Measurements from ENCODE around the gene GPR39. TPM values are rescaled to one million over a fixed set of nuclear protein-coding genes. Genes with fewer than 3 reads are reported as not detected.

Gene GPR39
- total RNA-seq, 2 experiments from 2014 or later: not detected

DNA sequence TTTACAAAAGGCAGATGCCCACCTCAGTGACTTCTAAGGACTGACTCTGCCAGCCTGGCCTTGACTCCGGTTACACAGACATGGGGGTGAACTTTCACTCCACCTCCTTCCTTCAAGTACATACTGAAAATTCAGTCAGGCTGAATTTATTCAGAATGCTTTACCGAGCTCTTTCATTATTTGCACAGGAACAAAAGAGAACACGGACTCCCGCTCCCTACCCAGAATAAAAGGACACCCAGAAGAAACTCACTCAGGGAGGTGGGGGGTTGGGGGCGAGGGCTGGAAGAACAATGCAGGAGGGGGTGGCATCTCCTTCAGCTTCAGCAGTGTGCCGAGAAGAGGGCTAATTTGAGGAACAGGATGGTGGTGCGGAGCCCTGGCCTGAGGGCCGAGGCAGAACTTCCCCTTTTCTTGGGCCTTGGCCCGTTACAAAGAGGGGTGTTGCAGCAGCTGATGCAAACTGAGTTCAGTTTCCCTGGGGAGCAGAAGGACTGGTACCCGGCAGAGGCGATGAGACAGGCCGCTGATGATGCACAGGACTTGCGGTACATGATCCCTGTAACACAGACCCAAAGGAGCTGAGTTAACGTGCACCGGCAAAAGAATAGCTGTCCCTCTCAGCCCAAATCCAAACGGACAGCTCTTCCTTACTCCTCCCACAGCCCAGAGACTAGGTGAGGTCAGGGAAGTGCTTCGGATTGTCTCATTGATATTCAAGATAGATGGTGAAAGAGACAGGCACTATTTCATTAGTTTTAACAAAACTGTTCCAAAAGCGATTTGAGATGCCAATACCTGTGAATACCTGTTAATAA, 229.3 kb downstream of the GPR39 start:
- TF ChIP-seq, protein P1, sequence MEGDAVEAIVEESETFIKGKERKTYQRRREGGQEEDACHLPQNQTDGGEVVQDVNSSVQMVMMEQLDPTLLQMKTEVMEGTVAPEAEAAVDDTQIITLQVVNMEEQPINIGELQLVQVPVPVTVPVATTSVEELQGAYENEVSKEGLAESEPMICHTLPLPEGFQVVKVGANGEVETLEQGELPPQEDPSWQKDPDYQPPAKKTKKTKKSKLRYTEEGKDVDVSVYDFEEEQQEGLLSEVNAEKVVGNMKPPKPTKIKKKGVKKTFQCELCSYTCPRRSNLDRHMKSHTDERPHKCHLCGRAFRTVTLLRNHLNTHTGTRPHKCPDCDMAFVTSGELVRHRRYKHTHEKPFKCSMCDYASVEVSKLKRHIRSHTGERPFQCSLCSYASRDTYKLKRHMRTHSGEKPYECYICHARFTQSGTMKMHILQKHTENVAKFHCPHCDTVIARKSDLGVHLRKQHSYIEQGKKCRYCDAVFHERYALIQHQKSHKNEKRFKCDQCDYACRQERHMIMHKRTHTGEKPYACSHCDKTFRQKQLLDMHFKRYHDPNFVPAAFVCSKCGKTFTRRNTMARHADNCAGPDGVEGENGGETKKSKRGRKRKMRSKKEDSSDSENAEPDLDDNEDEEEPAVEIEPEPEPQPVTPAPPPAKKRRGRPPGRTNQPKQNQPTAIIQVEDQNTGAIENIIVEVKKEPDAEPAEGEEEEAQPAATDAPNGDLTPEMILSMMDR (IDR thresholded peaks at IDR 0.05): no peak
- POLR2A ChIA-PET: no interaction called here
- H3K27ac Mint-ChIP-seq: no peak overlapping the region

DNA sequence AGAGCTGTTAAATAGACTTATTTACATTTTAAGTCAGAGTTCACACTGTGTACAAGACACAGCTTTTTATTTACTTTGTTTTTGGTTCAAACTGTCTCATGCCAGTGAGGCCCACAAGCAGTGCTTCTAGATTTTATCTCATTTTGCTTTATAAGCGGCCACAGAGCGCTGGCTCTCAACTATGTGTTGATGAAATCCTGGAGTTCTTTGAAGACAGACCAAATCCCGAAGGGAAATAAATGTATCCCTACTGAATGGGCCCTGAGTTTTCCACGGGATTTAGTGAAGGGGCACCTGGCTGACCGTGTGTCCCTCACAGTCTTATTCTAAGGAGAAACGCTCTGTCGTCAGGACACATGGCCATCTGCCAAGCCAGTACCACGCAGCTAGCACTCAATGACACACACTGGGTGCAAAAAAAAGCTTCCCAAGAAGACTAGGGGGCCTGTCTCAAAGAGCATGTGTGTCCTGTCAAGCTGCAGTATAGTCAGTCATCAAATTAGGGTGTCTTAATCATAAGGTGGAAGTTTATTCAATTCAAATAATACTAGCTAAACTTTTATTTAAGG, 230.0 kb downstream of the GPR39 start:
- TF ChIP-seq, protein P1 (IDR thresholded peaks at IDR 0.05): no peak

More for the DNA sequence above, 229.3 kb downstream of the GPR39 start:
- intact Hi-C loops (cut with micrococcal nuclease): no loop called here
- Mint-ChIP-seq H3K27me3 (peaks cover 2% of the 10 kb centered on the region), H3K36me3 (ENCODE audit: low read depth) (no peaks in the 10 kb centered on the region), H3K4me3 (no peak overlapping the region), H3K4me1 (ENCODE audit: low read depth) (no peaks in the 10 kb centered on the region), H3K9me3 (no peaks in the 10 kb centered on the region)
- CTCF ChIA-PET: no interaction called here
- DNase-seq (no peak), ATAC-seq (no peak)

DNA sequence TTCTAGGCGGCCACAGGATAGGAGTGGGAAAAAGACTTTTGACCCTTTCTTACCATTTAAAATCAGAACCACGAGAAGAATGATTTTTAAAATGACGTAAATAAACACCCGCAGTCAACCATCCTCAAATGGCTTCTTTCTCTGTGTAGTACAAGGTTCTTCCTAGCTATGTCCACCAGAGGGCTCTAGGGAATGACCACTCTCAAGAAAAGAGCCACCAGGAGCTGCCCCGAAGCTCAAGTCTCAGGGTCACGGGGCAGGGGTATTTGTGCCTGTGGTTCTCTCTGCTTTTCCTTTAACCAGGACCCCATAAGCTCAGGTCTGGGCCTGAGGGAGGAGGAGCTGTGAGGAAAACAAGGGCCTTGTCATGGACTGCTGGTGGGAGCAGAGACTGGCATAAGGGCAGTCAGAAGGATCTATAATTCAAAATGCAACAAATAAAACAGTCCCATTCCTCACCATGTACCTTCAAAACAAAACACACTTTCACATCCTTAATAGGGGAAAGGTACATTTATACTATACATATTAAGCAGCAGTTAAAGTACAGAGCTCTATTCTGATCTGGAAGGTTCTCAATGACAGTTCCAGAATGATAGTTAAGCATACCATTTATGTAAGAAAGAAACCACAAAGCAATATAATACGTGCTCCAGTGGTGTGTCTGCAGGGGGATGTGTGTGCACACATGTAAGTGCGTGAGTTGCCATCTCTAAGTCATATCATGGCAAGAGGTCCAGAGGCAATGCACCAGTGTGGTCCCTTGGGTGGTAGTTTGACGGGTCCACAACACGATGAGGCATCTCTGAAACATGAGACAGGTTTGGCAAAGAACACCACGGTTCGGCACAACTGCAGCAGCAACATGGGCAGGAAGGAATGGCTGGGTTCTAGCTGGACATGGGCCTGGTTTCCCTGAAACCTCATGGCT, 234.8 kb downstream of the GPR39 start:
- intact Hi-C loops (cut with micrococcal nuclease): no loop called here
- H3K27ac Mint-ChIP-seq: no peak overlapping the region
- no peaks in the 10 kb centered on the region for H3K9me3 Mint-ChIP-seq
- no peaks in the 10 kb centered on the region for H3K36me3 Mint-ChIP-seq (ENCODE audit: low read depth)
- no peak for DNase-seq
- peaks cover 2% of the 10 kb centered on the region for H3K27me3 Mint-ChIP-seq
- no peak for ATAC-seq
- ChIA-PET CTCF (interaction anchor here (1.2 kb wide), 1 partner anchor 1193 kb away, joined by 3 read pairs; no protein-coding TSS in a partner anchor), POLR2A (no interaction called here)
- H3K4me1 Mint-ChIP-seq (ENCODE audit: low read depth): no peaks in the 10 kb centered on the region
- H3K4me3 Mint-ChIP-seq: no peak overlapping the region
- TF ChIP-seq, protein P1 (IDR thresholded peaks at IDR 0.05): no peak

More for the DNA sequence above, 230.0 kb downstream of the GPR39 start:
- H3K36me3 Mint-ChIP-seq (ENCODE audit: low read depth): no peaks in the 10 kb centered on the region
- ChIA-PET CTCF (no interaction called here), POLR2A (no interaction called here)
- H3K27ac Mint-ChIP-seq: no peak overlapping the region
- H3K27me3 Mint-ChIP-seq: peaks cover 2% of the 10 kb centered on the region
- no peak overlapping the region for H3K4me3 Mint-ChIP-seq
- DNase-seq (no peak), ATAC-seq (no peak)
- no peaks in the 10 kb centered on the region for H3K9me3 Mint-ChIP-seq
- no peaks in the 10 kb centered on the region for H3K4me1 Mint-ChIP-seq (ENCODE audit: low read depth)
- intact Hi-C loops (cut with micrococcal nuclease): no loop called here

DNA sequence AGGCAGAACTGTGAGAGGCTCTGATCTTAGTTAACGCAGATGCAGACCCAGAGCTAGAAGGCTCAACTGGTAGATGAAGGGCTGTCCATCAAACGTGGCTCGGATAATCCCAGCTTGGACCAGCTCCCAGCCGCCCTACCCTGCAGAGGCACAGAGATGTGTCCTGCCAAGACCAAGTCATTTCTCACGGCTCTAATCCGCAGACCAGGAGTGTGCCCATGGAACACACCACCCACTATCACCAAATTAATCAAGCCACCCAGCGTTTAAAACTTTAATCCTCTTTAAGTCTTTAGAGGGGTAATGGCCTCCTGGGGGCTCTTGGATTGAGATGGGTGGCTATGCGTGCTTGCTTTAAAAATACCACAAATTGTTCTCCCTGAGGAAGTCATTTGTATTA, 235.9 kb downstream of the GPR39 start:
- POLR2A ChIA-PET: no interaction called here
- no peak for ATAC-seq
- TF ChIP-seq, protein P1 (IDR thresholded peaks at IDR 0.05): no peak
- intact Hi-C loops (cut with micrococcal nuclease): no loop called here
- Mint-ChIP-seq H3K9me3 (no peaks in the 10 kb centered on the region), H3K4me1 (ENCODE audit: low read depth) (no peaks in the 10 kb centered on the region), H3K27me3 (peaks cover 2% of the 10 kb centered on the region), H3K36me3 (ENCODE audit: low read depth) (no peaks in the 10 kb centered on the region), H3K27ac (no peak overlapping the region), H3K4me3 (no peak overlapping the region)
- DNase-seq: no peak
- CTCF ChIA-PET: interaction anchor here (1.2 kb wide), 1 partner anchor 1192 kb away, joined by 3 read pairs; no protein-coding TSS in a partner anchor
